Ishikawa (cell line): ENCODE results near the gene SFR1.

Experiments
- CREB1 ChIP-seq: IDR thresholded peaks from 2 replicates; pipeline ENCODE4 v1.6.1; 2012; ENCODE audit warnings: low read depth
- FOXM1 ChIP-seq: IDR thresholded peaks from 2 replicates; pipeline ENCODE4 v1.6.1; 2012; ENCODE audit warnings: low read depth, borderline replicate concordance
- RAD21 ChIP-seq: IDR thresholded peaks from 2 replicates; pipeline ENCODE4 v1.6.1; 2012; ENCODE audit warnings: low read depth
- REST ChIP-seq: IDR thresholded peaks from 2 replicates; pipeline ENCODE4 v1.6.1; 2012; ENCODE audit warnings: low read depth, mild to moderate bottlenecking

GRCh38 chr10:104084482-104085142 is 37.4 kb upstream of the SFR1 start:
- TF ChIP-seq CREB1: no peak
- no peak for TF ChIP-seq REST
- TF ChIP-seq RAD21: no peak
- no peak for TF ChIP-seq FOXM1
